ENCODE measurements around the gene NSD2. TPM values are rescaled to one million over a fixed set of nuclear protein-coding genes. Genes with fewer than 3 reads are reported as not detected.
A peak's percentile ranks its signal among the peaks of the same experiment; 100 is the strongest.

NSD2 gene
- total RNA-seq, 6 experiments from 2014 or later, result 11.4 to 19.4 (median 14.0) TPM

GRCh38 chr4:1839282-1839681 lies 31.9 kb upstream of the NSD2 start:
- Histone ChIP-seq H3K36me3 (peaks cover 0 to 75% (median 22%) of the 10 kb centered on the region in 4 donors), H3K4me1 (no peaks in the 10 kb centered on the region), H3K9me3 (no peaks in the 10 kb centered on the region), H3K27me3 (no peaks in the 10 kb centered on the region), H3K27ac (no peak overlapping the region), H3K4me3 (no peak overlapping the region)
- DNase-seq (no peak), ATAC-seq (no peak)
- intact Hi-C loops (cut with DNase I), result no loop called here
- 92% methylated on average over 3 of the region's 7 CpGs for WGBS (ENCODE audit: insufficient coverage, low coverage, low lambda C conversion rate, missing lambda C conversion rate)
- TF ChIP-seq POLR2A (IDR thresholded peaks at IDR 0.05), result no peak
- TF ChIP-seq, protein P1, sequence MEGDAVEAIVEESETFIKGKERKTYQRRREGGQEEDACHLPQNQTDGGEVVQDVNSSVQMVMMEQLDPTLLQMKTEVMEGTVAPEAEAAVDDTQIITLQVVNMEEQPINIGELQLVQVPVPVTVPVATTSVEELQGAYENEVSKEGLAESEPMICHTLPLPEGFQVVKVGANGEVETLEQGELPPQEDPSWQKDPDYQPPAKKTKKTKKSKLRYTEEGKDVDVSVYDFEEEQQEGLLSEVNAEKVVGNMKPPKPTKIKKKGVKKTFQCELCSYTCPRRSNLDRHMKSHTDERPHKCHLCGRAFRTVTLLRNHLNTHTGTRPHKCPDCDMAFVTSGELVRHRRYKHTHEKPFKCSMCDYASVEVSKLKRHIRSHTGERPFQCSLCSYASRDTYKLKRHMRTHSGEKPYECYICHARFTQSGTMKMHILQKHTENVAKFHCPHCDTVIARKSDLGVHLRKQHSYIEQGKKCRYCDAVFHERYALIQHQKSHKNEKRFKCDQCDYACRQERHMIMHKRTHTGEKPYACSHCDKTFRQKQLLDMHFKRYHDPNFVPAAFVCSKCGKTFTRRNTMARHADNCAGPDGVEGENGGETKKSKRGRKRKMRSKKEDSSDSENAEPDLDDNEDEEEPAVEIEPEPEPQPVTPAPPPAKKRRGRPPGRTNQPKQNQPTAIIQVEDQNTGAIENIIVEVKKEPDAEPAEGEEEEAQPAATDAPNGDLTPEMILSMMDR (IDR thresholded peaks at IDR 0.05), result no peak

- Histone ChIP-seq H3K27me3 (no peaks in the 10 kb centered on the region), H3K27ac (no peak overlapping the region), H3K4me3 (no peak overlapping the region), H3K4me1 (no peaks in the 10 kb centered on the region), H3K9me3 (no peaks in the 10 kb centered on the region), H3K36me3 (peaks cover 0 to 69% (median 15%) of the 10 kb centered on the region in 4 donors)
- intact Hi-C loops (cut with DNase I), result loop anchor here in 1 of 2 donors (10.0 kb wide), 1 partner anchor 53 kb away; no protein-coding TSS in a partner anchor
- no peak for ATAC-seq
- TF ChIP-seq, protein P1 (IDR thresholded peaks at IDR 0.05), result no peak
- TF ChIP-seq POLR2A (IDR thresholded peaks at IDR 0.05), result no peak
- no peak for DNase-seq
- 83% methylated on average over 5 of the region's 31 CpGs for WGBS (ENCODE audit: insufficient coverage, low coverage, low lambda C conversion rate, missing lambda C conversion rate)
Measured at GRCh38 chr4:1841201-1841886, 29.8 kb upstream of the NSD2 start.

GRCh38 chr4:1841887-1842210 lies 29.3 kb upstream of the NSD2 start:
- H3K27me3 ChIP-seq, result no peaks in the 10 kb centered on the region
- peaks cover 0 to 70% (median 15%) of the 10 kb centered on the region in 4 donors for H3K36me3 ChIP-seq
- H3K9me3 ChIP-seq, result no peaks in the 10 kb centered on the region
- no peak for TF ChIP-seq POLR2A (IDR thresholded peaks at IDR 0.05)
- TF ChIP-seq, protein P1 (IDR thresholded peaks at IDR 0.05), result no peak
- DNase-seq (no peak), ATAC-seq (no peak)
- intact Hi-C loops (cut with DNase I), result loop anchor here in 1 of 2 donors (10.0 kb wide), 1 partner anchor 53 kb away; no protein-coding TSS in a partner anchor
- H3K4me3 ChIP-seq, result no peak overlapping the region
- H3K27ac ChIP-seq, result no peak overlapping the region
- no peaks in the 10 kb centered on the region for H3K4me1 ChIP-seq
- 91% methylated on average over 6 of the region's 9 CpGs for WGBS (ENCODE audit: insufficient coverage, low coverage, low lambda C conversion rate, missing lambda C conversion rate)

- ATAC-seq (peak in 1 of 4 donors; percentile 18), DNase-seq (no peak)
- H3K4me1 ChIP-seq, result no peaks in the 10 kb centered on the region
- H3K27me3 ChIP-seq, result no peaks in the 10 kb centered on the region
- WGBS (ENCODE audit: insufficient coverage, low coverage, low lambda C conversion rate, missing lambda C conversion rate), result 100% methylated on average over 1 of the region's 13 CpGs
- peaks cover 0 to 71% (median 16%) of the 10 kb centered on the region in 4 donors for H3K36me3 ChIP-seq
- intact Hi-C loops (cut with DNase I), result loop anchor here in 1 of 2 donors (10.0 kb wide), 1 partner anchor 52 kb away; no protein-coding TSS in a partner anchor
- no peak overlapping the region for H3K4me3 ChIP-seq
- no peaks in the 10 kb centered on the region for H3K9me3 ChIP-seq
- TF ChIP-seq, protein P1 (IDR thresholded peaks at IDR 0.05), result no peak
- no peak for TF ChIP-seq POLR2A (IDR thresholded peaks at IDR 0.05)
- H3K27ac ChIP-seq, result no peak overlapping the region
Measured at GRCh38 chr4:1842339-1842895, 28.8 kb upstream of the NSD2 start.

Data from right lobe of liver (tissue), 6 donors.